HEK293 (cell line): ENCODE measurements around the gene SCFD2.

Source experiments
- CTCF ChIP-seq: fragments of 450-650 bp; formaldehyde crosslinking; IDR thresholded peaks from 2 replicates; pipeline ENCODE4 v1.5.1; 2016; ENCODE audit warnings: missing biosample characterization, missing genetic modification characterization
- ELK4 ChIP-seq: IDR thresholded peaks from 2 replicates; pipeline ENCODE4 v1.6.1; 2011; ENCODE audit warnings: mild to moderate bottlenecking, low read depth, low read length, borderline replicate concordance
- KLF1 ChIP-seq: fragments of 450-650 bp; formaldehyde crosslinking; IDR thresholded peaks from 2 replicates; pipeline ENCODE4 v1.5.1; 2016; ENCODE audit warnings: missing biosample characterization, missing genetic modification characterization
- KLF8 ChIP-seq: fragments of 450-650 bp; formaldehyde crosslinking; IDR thresholded peaks from 2 replicates; pipeline ENCODE4 v1.5.1; 2016; ENCODE audit warnings: missing biosample characterization, missing genetic modification characterization
- SP2 ChIP-seq: fragments of 450-650 bp; formaldehyde crosslinking; IDR thresholded peaks from 2 replicates; pipeline ENCODE4 v1.5.1; 2016; ENCODE audit warnings: missing biosample characterization, missing genetic modification characterization
- ZNF138 ChIP-seq: fragments of 450-650 bp; formaldehyde crosslinking; IDR thresholded peaks from 2 replicates; pipeline ENCODE4 v1.5.1; 2016; ENCODE audit warnings: missing biosample characterization, missing genetic modification characterization, borderline replicate concordance
- ZNF274 ChIP-seq, 2 experiments: fragments of 200-500 bp in 1 of 2; fragments of 450-650 bp in 1 of 2; sonication (Bioruptor generic) in 1 of 2; formaldehyde crosslinking in 1 of 2; IDR thresholded peaks; 2 replicates each; pipeline versions ENCODE4 v1.5.1 to v1.6.1; 2014 to 2016; ENCODE audit warnings: borderline replicate concordance in 1 of 2, inconsistent platforms in 1 of 2, low read length in 1 of 2, missing biosample characterization in 1 of 2, missing genetic modification characterization in 1 of 2
- ZNF629 ChIP-seq: fragments of 450-650 bp; formaldehyde crosslinking; IDR thresholded peaks from 2 replicates; pipeline ENCODE4 v1.5.1; 2017; ENCODE audit warnings: missing biosample characterization, missing genetic modification characterization
- ZNF837 ChIP-seq: fragments of 450-650 bp; formaldehyde crosslinking; IDR thresholded peaks from 2 replicates; pipeline ENCODE4 v1.5.1; 2016; ENCODE audit warnings: missing biosample characterization, missing genetic modification characterization

GRCh38 chr4:53119680-53120079 lies 246.2 kb downstream of the SCFD2 start:
- TF ChIP-seq KLF8 (tag by site-specific recombination) (no peak), ELK4 (no peak), ZNF274 (IDR thresholded peaks at IDR 0.05; ENCODE audit: low read length) (no peak), ZNF274 (tag by site-specific recombination; IDR thresholded peaks at IDR 0.05; ENCODE audit: borderline replicate concordance) (no peak), CTCF (tag by site-specific recombination) (no peak), SP2 (no peak), KLF1 (tag by site-specific recombination) (no peak), ZNF837 (tag by site-specific recombination) (no peak), ZNF138 (tag by site-specific recombination) (no peak), ZNF629 (tag by site-specific recombination) (peak; percentile 46)
